GM23338 (cell line): ENCODE measurements around the gene SORT1. TPM values are rescaled to one million over a fixed set of nuclear protein-coding genes. Genes with fewer than 3 reads are reported as not detected.
"Not testable (repeated sequence)": the region's sequence is repeated elsewhere in the genome, so short reads cannot be mapped to it uniquely, and the experiment has no call there.

ENCODE experiments used
- ATAC-seq: fragments of 200-7000 bp; cut with Tn5 transposase; 3 replicates; pipeline ENCODE4 v1.9.1; 2020
- DNase-seq: peaks from one replicate; pipeline ENCODE4 v3.0.0-alpha.2; 2015; ENCODE audit warnings: low spot score
- H2AFZ ChIP-seq: fragments of 200-600 bp; sonication (generic); 2 replicates; pipeline ENCODE4 v1.8.0; 2016; ENCODE audit warnings: antibody characterized with exemption, mild to moderate bottlenecking, moderate library complexity
- H3F3A ChIP-seq: fragments of 200-600 bp; sonication (generic); replicated peaks from 2 replicates; pipeline ENCODE4 v1.8.0; 2017; ENCODE audit warnings: antibody characterized with exemption, mixed run types, low read depth
- H3K27ac ChIP-seq: fragments of 200-600 bp; sonication (generic); 2 replicates; pipeline ENCODE4 v1.6.1; 2016; ENCODE audit warnings: low read depth
- H3K27me3 ChIP-seq: fragments of 200-600 bp; sonication (generic); 2 replicates; pipeline ENCODE4 v1.8.0; 2016; ENCODE audit warnings: mild to moderate bottlenecking, mixed run types, moderate library complexity; ENCODE audit not compliant: insufficient read depth
- H3K36me3 ChIP-seq: fragments of 200-600 bp; sonication (generic); 2 replicates; pipeline ENCODE4 v1.8.0; 2016; ENCODE audit warnings: mild to moderate bottlenecking; ENCODE audit not compliant: insufficient read depth
- H3K4me1 ChIP-seq: fragments of 200-600 bp; sonication (generic); 2 replicates; pipeline ENCODE4 v1.8.0; 2016; ENCODE audit warnings: mild to moderate bottlenecking, moderate library complexity; ENCODE audit not compliant: insufficient read depth
- H3K4me2 ChIP-seq: fragments of 200-600 bp; sonication (generic); 2 replicates; pipeline ENCODE4 v1.7.1; 2017; ENCODE audit warnings: mixed run types
- H3K4me3 ChIP-seq: fragments of 200-600 bp; sonication (generic); 2 replicates; pipeline ENCODE4 v1.6.1; 2016; ENCODE audit warnings: mixed run types
- H3K79me2 ChIP-seq: fragments of 200-600 bp; sonication (generic); replicated peaks from 2 replicates; pipeline ENCODE4 v1.8.0; 2017; ENCODE audit warnings: mild to moderate bottlenecking; ENCODE audit not compliant: insufficient read depth
- H3K9me2 ChIP-seq: fragments of 200-600 bp; sonication (generic); 2 replicates; pipeline ENCODE4 v1.8.0; 2017; ENCODE audit not compliant: insufficient read depth
- H4K20me1 ChIP-seq: fragments of 200-600 bp; sonication (generic); replicated peaks from 2 replicates; pipeline ENCODE4 v1.8.0; 2017; ENCODE audit warnings: mild to moderate bottlenecking; ENCODE audit not compliant: insufficient read depth
- H3K27ac Mint-ChIP-seq: 2 replicates; pipeline ENCODE4 v1.8.0; 2020; ENCODE audit warnings: inconsistent platforms, mild to moderate bottlenecking, moderate library complexity, mixed read lengths
- H3K27me3 Mint-ChIP-seq: 3 replicates; pipeline ENCODE4 v1.8.0; 2022; ENCODE audit warnings: low read depth, mild to moderate bottlenecking, moderate library complexity, mixed read lengths, inconsistent platforms; ENCODE audit not compliant: insufficient read depth, poor library complexity
- H3K36me3 Mint-ChIP-seq: 3 replicates; pipeline ENCODE4 v1.8.0; 2021; ENCODE audit warnings: low read depth, mild to moderate bottlenecking, inconsistent platforms, moderate library complexity, mixed read lengths
- H3K4me1 Mint-ChIP-seq: 3 replicates; pipeline ENCODE4 v1.8.0; 2020; ENCODE audit warnings: mild to moderate bottlenecking, inconsistent platforms, mixed read lengths
- H3K4me3 Mint-ChIP-seq: 3 replicates; pipeline ENCODE4 v1.8.0; 2021; ENCODE audit warnings: moderate library complexity, mild to moderate bottlenecking, inconsistent platforms, mixed read lengths
- H3K9me3 Mint-ChIP-seq: 3 replicates; pipeline ENCODE4 v1.8.0; 2020; ENCODE audit warnings: moderate library complexity, mild to moderate bottlenecking, inconsistent platforms, mixed read lengths
- EZH2phosphoT487 ChIP-seq: fragments of 200-600 bp; sonication (generic); IDR thresholded peaks from one replicate; pipeline ENCODE4 v1.8.1; 2018; ENCODE audit warnings: antibody characterized with exemption; ENCODE audit not compliant: unreplicated experiment
- JUNB ChIP-seq: IDR thresholded peaks from one replicate; pipeline ENCODE4 v1.6.1; 2016; ENCODE audit warnings: antibody characterized with exemption; ENCODE audit not compliant: unreplicated experiment
- POLR2AphosphoS5 ChIP-seq: IDR thresholded peaks from 2 replicates; pipeline ENCODE4 v1.6.1; 2016; ENCODE audit warnings: antibody characterized with exemption, low read depth
- STAT1 ChIP-seq: IDR thresholded peaks from one replicate; pipeline ENCODE4 v1.6.1; 2016; ENCODE audit warnings: antibody characterized with exemption; ENCODE audit not compliant: unreplicated experiment
- ZNF114 ChIP-seq: fragments of 250-450 bp; sonication (Bioruptor Pico); IDR thresholded peaks from 2 replicates; pipeline ENCODE4 v1.5.0; 2020; ENCODE audit warnings: mild to moderate bottlenecking, moderate library complexity
- polyA plus RNA-seq: library from polyadenylated mRNA; unstranded; fragments of >200 nt; fragmentation: Nextera tagmentation; extraction: Ambion mirVana; gene quantifications from 2 replicates; pipeline ENCODE4 v1.2.1, GENCODE V29; 2016
- total RNA-seq: library from RNA; depleted of rRNA; stranded (reverse); fragments of >200 nt; shearing (Covaris generic); gene quantifications from 2 replicates; pipeline ENCODE4 v1.2.3, GENCODE V29; 2014
- TF ChIP-seq, protein P1 (sequence below): IDR thresholded peaks from one replicate; pipeline ENCODE4 v1.6.1; 2018; ENCODE audit warnings: antibody characterized with exemption; ENCODE audit not compliant: unreplicated experiment

SORT1 gene
- total and polyA plus RNA-seq, 2 experiments from 2014 or later = 10.9 to 55.4 TPM

DNA sequence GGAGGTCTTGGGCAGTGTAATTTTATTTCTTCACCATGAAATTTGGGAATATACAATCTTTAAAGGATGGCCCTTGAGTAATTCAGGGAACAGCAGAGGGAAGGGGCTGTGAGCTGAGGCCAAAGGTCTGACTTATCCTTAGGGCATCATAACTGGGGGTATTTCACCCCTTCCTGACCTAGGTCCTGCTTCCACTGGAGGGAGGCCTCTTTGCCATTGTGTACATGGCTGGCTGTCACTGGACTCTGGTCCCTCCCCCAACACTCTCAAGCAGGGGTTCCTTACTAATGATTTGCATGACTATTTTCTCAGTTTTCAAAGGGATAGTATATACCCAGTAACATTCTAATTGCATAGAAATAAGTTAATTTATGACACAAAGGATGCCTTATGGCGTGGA is 107.6 kb downstream of the SORT1 start:
- Mint-ChIP-seq H3K27me3 (peaks cover 13% of the 10 kb centered on the region), H3K9me3 (no peaks in the 10 kb centered on the region), H3K27ac (no peak overlapping the region), H3K4me1 (peaks cover 9% of the 10 kb centered on the region), H3K36me3 (no peaks in the 10 kb centered on the region), H3K4me3 (no peak overlapping the region)
- Histone ChIP-seq H3K36me3 (no peaks in the 10 kb centered on the region), H3F3A (no peaks in the 10 kb centered on the region; the same call in 1 of the 2 replicates), H3K27me3 (no peaks in the 10 kb centered on the region), H3K4me2 (no peak overlapping the region), H4K20me1 (no peaks in the 10 kb centered on the region), H3K79me2 (no peaks in the 10 kb centered on the region), H2AFZ (no peak overlapping the region), H3K4me1 (peaks cover 9% of the 10 kb centered on the region), H3K4me3 (no peak overlapping the region), H3K9me2 (no peaks in the 10 kb centered on the region), H3K27ac (no peak overlapping the region)
- no peak for TF ChIP-seq JUNB
- no peak for TF ChIP-seq ZNF114 (CRISPR knock-in tag)
- no peak for TF ChIP-seq STAT1
- TF ChIP-seq POLR2AphosphoS5 = no peak
- TF ChIP-seq, protein P1, sequence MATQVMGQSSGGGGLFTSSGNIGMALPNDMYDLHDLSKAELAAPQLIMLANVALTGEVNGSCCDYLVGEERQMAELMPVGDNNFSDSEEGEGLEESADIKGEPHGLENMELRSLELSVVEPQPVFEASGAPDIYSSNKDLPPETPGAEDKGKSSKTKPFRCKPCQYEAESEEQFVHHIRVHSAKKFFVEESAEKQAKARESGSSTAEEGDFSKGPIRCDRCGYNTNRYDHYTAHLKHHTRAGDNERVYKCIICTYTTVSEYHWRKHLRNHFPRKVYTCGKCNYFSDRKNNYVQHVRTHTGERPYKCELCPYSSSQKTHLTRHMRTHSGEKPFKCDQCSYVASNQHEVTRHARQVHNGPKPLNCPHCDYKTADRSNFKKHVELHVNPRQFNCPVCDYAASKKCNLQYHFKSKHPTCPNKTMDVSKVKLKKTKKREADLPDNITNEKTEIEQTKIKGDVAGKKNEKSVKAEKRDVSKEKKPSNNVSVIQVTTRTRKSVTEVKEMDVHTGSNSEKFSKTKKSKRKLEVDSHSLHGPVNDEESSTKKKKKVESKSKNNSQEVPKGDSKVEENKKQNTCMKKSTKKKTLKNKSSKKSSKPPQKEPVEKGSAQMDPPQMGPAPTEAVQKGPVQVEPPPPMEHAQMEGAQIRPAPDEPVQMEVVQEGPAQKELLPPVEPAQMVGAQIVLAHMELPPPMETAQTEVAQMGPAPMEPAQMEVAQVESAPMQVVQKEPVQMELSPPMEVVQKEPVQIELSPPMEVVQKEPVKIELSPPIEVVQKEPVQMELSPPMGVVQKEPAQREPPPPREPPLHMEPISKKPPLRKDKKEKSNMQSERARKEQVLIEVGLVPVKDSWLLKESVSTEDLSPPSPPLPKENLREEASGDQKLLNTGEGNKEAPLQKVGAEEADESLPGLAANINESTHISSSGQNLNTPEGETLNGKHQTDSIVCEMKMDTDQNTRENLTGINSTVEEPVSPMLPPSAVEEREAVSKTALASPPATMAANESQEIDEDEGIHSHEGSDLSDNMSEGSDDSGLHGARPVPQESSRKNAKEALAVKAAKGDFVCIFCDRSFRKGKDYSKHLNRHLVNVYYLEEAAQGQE = no peak
- no peak for TF ChIP-seq EZH2phosphoT487
- no peak for DNase-seq
- ATAC-seq = no peak

DNA sequence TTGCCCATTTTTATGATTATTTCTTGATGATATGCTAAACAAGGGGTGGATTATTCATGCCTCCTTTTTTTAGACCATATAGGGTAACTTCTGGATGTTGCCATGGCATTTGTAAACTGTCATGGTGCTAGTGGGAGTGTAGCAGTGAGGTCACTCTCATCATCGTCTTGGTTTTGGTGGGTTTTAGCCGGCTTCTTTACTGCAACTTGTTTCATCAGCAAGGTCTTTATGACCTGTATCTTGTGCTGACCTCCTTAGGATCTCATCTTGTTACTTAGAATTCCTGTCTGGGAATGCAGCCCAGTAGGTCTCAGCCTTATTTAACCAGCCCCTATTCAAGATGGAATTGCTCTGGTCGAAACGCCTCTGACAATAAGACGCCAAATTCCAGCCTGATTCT is 111.0 kb downstream of the SORT1 start:
- not testable (repeated sequence) for H3K36me3 ChIP-seq, H3K36me3 Mint-ChIP-seq, H3K27ac ChIP-seq, H3K27me3 ChIP-seq, H4K20me1 ChIP-seq, H3K9me3 Mint-ChIP-seq, H3K4me3 ChIP-seq, ATAC-seq, DNase-seq, H3K4me2 ChIP-seq, H3K27ac Mint-ChIP-seq, H3K9me2 ChIP-seq, H3F3A ChIP-seq, H2AFZ ChIP-seq, H3K4me3 Mint-ChIP-seq
- peaks cover 17% of the 10 kb centered on the region for H3K27me3 Mint-ChIP-seq
- H3K4me1 Mint-ChIP-seq = peaks cover 23% of the 10 kb centered on the region
- Histone ChIP-seq H3K4me1 (peaks cover 25% of the 10 kb centered on the region), H3K79me2 (peaks cover 12% of the 10 kb centered on the region)
